Epithelial cell of esophagus (primary cell): Measurements from ENCODE around the gene MAP3K12.
"Not testable (repeated sequence)": the region's sequence is repeated elsewhere in the genome, so short reads cannot be mapped to it uniquely, and the experiment has no call there.

Experiments used
- DNase-seq: peaks from one replicate; pipeline ENCODE4 v3.0.0; 2010; ENCODE audit warnings: low read depth
- H3K4me3 ChIP-seq: 2 replicates; pipeline ENCODE4 v1.5.1; 2011; ENCODE audit warnings: mild to moderate bottlenecking, low read length, control low read depth
- CTCF ChIP-seq: IDR thresholded peaks from 2 replicates; pipeline ENCODE4 v1.5.1; 2011; ENCODE audit warnings: low read depth, mild to moderate bottlenecking, low read length, control low read depth, inconsistent platforms; ENCODE audit not compliant: insufficient read depth; ENCODE audit errors: missing control alignments

MAP3K12 gene

GRCh38 chr12:53484686-53485575 lies 14.3 kb downstream of the MAP3K12 start:
- H3K4me3 ChIP-seq, result no peak overlapping the region
- DNase-seq, result peak; percentile 61
- no peak for TF ChIP-seq CTCF

DNA sequence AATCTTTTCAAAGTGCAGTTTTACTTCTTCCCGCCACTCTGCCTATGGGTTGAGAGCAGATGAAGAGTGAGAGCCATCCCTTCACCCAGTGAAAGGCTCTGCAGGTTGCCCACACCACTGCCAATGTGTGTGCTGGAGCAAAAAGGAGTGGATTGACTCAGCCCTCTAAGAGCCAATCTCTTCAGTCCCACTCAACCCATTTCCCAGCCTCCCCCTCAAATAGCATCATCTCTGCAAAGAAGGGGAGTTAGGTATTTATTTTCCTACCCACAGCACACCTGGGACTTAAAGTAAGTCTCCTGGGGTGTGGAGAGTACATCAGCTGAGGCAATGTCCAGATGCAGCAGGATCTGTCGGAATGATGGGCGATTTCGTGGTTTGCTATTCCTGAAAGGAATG lies 15.3 kb downstream of the MAP3K12 start:
- no peak for DNase-seq
- H3K4me3 ChIP-seq, result no peak overlapping the region
- TF ChIP-seq CTCF, result no peak

DNA sequence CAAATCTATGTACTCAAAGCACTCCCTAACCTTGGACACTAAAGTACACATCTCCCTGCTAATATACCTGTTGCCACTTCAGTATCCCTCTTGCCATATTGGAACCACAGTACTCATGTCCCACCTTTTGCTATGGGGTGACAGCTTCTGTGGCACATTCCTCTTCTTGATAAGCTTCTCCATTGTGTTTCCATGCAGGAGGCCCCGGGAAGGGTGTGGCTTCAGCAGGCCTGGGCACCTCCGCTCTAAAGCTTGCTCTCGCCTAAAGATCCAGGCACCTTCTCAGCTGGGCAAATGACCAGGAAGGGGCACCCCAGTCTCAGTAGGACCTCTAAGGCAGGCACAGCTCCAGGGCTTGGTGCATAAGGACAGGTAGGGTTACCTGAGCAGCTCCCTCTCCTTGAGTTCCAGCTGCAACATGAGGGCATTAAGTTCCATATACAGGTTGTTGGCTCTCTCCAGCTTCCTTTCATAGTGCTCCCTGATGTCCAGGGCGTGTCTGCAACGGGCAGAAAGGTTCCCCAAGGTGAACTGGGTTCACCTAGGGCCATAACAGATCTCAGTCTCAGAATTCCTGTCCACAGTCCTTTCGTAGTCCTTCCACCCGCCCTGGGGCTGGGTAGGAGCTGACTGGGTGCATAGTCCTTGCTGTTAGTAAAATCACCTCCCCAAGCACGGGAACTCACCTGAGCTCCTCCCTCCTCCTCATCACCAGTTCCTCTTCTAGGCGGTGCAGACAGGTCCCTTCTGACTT lies 15.9 kb downstream of the MAP3K12 start:
- no peak overlapping the region for H3K4me3 ChIP-seq
- no peak for TF ChIP-seq CTCF
- DNase-seq, result no peak

- no peak for DNase-seq
- no peak for TF ChIP-seq CTCF
- no peak overlapping the region for H3K4me3 ChIP-seq
Measured at GRCh38 chr12:53482626-53483168, 16.6 kb downstream of the MAP3K12 start.

- peak; percentile 37 for DNase-seq
- TF ChIP-seq CTCF, result peak; percentile 14
- no peak overlapping the region for H3K4me3 ChIP-seq
Measured at GRCh38 chr12:53481939-53482586, 17.2 kb downstream of the MAP3K12 start.

GRCh38 chr12:53481458-53481857 lies 17.8 kb downstream of the MAP3K12 start:
- not testable (repeated sequence) for DNase-seq

More at GRCh38 chr12:53481458-53481857, 17.8 kb downstream of the MAP3K12 start:
- not testable (repeated sequence) for H3K4me3 ChIP-seq
